Vagina (tissue), 2 donors: ENCODE results near the gene MYO1D. TPM values are rescaled to one million over a fixed set of nuclear protein-coding genes. Genes with fewer than 3 reads are reported as not detected.

Source experiments
- DNase-seq, 2 donors: peaks; one replicate each; pipeline ENCODE4 v3.0.0-alpha.2; 2017; ENCODE audit errors: extremely low spot score in 2 of 2
- H3K27ac ChIP-seq: fragments of 200-600 bp; sonication (generic); one replicate; pipeline ENCODE4 v1.5.1; 2019
- H3K27me3 ChIP-seq: fragments of 200-600 bp; sonication (generic); one replicate; pipeline ENCODE4 v1.5.1; 2019
- H3K36me3 ChIP-seq, 2 donors: fragments of 200-600 bp; sonication (generic); one replicate each; pipeline ENCODE4 v1.5.1; 2017 to 2019
- H3K4me1 ChIP-seq: fragments of 200-600 bp; sonication (generic); one replicate; pipeline ENCODE4 v1.5.1; 2019
- H3K4me3 ChIP-seq, 2 donors: fragments of 200-600 bp; sonication (generic); 1 replicate in 1 of 2; 2 replicates in 1 of 2; pipeline ENCODE4 v1.5.1; 2016 to 2019
- H3K9me3 ChIP-seq: fragments of 200-600 bp; sonication (generic); one replicate; pipeline ENCODE4 v1.5.1; 2019
- CTCF ChIP-seq, 3 experiments: fragments of 450-650 bp in 2 of 3; fragments of 200-600 bp in 1 of 3; sonication (generic) in 1 of 3; IDR thresholded peaks; one replicate each; pipeline ENCODE4 v1.5.1; 2017 to 2019; ENCODE audit warnings: antibody characterized with exemption in 3 of 3, mild to moderate bottlenecking in 2 of 3, moderate library complexity in 2 of 3
- POLR2A ChIP-seq, 2 donors: fragments of 450-650 bp; IDR thresholded peaks; one replicate each; pipeline ENCODE4 v1.6.1; 2017; ENCODE audit warnings: antibody characterized with exemption in 2 of 2, mild to moderate bottlenecking in 2 of 2, moderate library complexity in 2 of 2
- POLR2AphosphoS5 ChIP-seq, 2 donors: sonication (generic); formaldehyde crosslinking; IDR thresholded peaks; one replicate each; pipeline ENCODE4 v1.9.0; 2017; ENCODE audit warnings: antibody characterized with exemption in 2 of 2, mild to moderate bottlenecking in 2 of 2, low read depth in 1 of 2; ENCODE audit not compliant: insufficient read depth in 1 of 2
- intact Hi-C: fragments of 100-400 bp; cut with DNase I; formaldehyde crosslinking; loops from one replicate; pipeline ENCODE4 v1.15.1; 2023
- total RNA-seq: library from RNA; depleted of rRNA; stranded (reverse); fragments of >200 nt; gene quantifications from one replicate; pipeline ENCODE4 v1.2.3, GENCODE V29; 2016

MYO1D gene
- total RNA-seq, 1 donor from 2014 or later = 44.7 TPM

- Histone ChIP-seq H3K9me3 (no peaks in the 10 kb centered on the region), H3K4me1 (peaks cover 17% of the 10 kb centered on the region), H3K36me3 (no peaks in the 10 kb centered on the region), H3K27me3 (no peaks in the 10 kb centered on the region), H3K27ac (no peak overlapping the region), H3K4me3 (no peak overlapping the region)
- intact Hi-C loops = no loop called here
- DNase-seq = no peak
- TF ChIP-seq CTCF (IDR thresholded peaks at IDR 0.05) (no peak), POLR2AphosphoS5 (IDR thresholded peaks at IDR 0.05; ENCODE audit: insufficient read depth in 1 of 2, low read depth in 1 of 2) (no peak), POLR2A (IDR thresholded peaks at IDR 0.05) (no peak)
Measured at GRCh38 chr17:32806646-32807045, 70.3 kb downstream of the MYO1D start.

DNA sequence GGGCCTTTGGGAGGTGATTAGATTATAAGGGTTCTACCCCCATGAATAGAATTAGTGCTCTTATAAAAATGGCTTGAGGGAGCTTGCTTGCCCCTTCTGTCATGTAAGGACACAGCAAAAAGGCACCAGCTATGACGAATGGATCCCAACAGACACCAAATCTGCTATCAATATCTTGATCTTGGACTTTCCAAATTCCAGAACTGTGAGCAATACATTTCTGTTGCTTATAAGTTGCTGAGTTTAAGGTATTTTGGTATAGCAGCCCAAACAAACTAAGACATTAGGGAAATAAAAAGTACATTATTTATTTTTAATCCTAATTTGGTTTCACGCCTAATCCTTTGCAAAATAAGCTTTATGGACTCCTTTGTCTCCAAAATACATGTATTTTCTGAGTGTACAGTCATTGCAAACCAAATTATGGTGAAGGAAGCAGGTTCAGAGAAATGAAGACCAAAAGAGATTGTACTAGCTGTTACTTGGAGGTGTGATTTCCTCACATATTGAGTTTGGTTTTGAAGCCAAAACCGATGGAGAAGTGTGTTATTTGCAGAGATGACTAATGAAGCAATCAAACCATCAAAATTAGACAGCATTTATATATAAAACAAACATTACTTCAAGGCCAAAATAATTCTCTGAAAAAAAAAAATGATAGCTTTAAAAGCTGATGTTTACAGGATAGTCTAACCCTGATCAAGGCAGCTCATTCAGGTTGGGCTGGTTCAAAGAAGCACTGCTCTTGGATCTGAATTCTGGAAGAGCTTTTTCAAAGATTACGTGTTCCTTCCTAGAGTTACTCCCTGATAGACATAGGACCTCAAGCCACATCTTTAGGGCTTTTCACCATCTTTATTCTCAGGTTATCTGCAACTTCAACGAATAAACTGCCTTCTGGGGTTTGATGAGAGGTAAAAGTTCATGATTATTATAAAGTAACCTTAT, 71.6 kb downstream of the MYO1D start:
- Histone ChIP-seq H3K27ac (no peak overlapping the region), H3K4me1 (peaks cover 17% of the 10 kb centered on the region), H3K4me3 (no peak overlapping the region), H3K27me3 (no peaks in the 10 kb centered on the region), H3K9me3 (no peaks in the 10 kb centered on the region), H3K36me3 (no peaks in the 10 kb centered on the region)
- intact Hi-C loops = no loop called here
- TF ChIP-seq POLR2AphosphoS5 (IDR thresholded peaks at IDR 0.05; ENCODE audit: insufficient read depth in 1 of 2, low read depth in 1 of 2) (no peak), CTCF (IDR thresholded peaks at IDR 0.05) (no peak), POLR2A (IDR thresholded peaks at IDR 0.05) (no peak)
- no peak for DNase-seq

GRCh38 chr17:32803544-32803943, 73.4 kb downstream of the MYO1D start:
- H3K4me3 ChIP-seq = no peak overlapping the region
- no peaks in the 10 kb centered on the region for H3K36me3 ChIP-seq
- no peaks in the 10 kb centered on the region for H3K27me3 ChIP-seq
- intact Hi-C loops = no loop called here
- TF ChIP-seq POLR2AphosphoS5 (IDR thresholded peaks at IDR 0.05; ENCODE audit: insufficient read depth in 1 of 2, low read depth in 1 of 2) (no peak), POLR2A (IDR thresholded peaks at IDR 0.05) (no peak), CTCF (IDR thresholded peaks at IDR 0.05) (no peak)
- H3K27ac ChIP-seq = no peak overlapping the region
- DNase-seq = no peak
- H3K4me1 ChIP-seq = peaks cover 17% of the 10 kb centered on the region
- no peaks in the 10 kb centered on the region for H3K9me3 ChIP-seq

DNA sequence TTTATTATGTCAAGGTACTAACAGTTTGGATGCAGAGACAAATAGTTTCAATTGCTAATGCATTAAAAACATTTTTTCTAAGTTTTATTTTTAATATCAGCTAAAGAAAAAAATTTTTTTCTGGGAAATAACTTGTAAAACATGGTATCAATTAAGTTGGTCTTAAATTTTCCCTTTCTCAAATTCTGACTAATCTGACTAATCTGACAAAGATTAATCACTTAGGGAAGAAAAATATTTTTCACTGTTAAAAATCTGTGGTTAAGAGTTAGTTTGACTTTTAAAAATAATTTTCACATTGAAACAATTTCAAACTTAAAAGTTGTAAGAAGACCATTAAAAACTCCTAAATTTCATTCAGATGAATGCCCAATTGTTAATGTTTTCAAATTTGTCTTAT, 74.6 kb downstream of the MYO1D start:
- Histone ChIP-seq H3K27me3 (no peaks in the 10 kb centered on the region), H3K27ac (no peak overlapping the region), H3K9me3 (no peaks in the 10 kb centered on the region), H3K4me3 (no peak overlapping the region), H3K4me1 (peaks cover 17% of the 10 kb centered on the region), H3K36me3 (no peaks in the 10 kb centered on the region)
- intact Hi-C loops = no loop called here
- TF ChIP-seq POLR2A (IDR thresholded peaks at IDR 0.05) (no peak), CTCF (IDR thresholded peaks at IDR 0.05) (no peak), POLR2AphosphoS5 (IDR thresholded peaks at IDR 0.05; ENCODE audit: insufficient read depth in 1 of 2, low read depth in 1 of 2) (no peak)
- no peak for DNase-seq

- Histone ChIP-seq H3K27me3 (no peaks in the 10 kb centered on the region), H3K27ac (no peak overlapping the region), H3K36me3 (no peaks in the 10 kb centered on the region), H3K9me3 (no peaks in the 10 kb centered on the region), H3K4me1 (peaks cover 17% of the 10 kb centered on the region), H3K4me3 (no peak overlapping the region)
- intact Hi-C loops = no loop called here
- DNase-seq = no peak
- TF ChIP-seq POLR2A (IDR thresholded peaks at IDR 0.05) (no peak), POLR2AphosphoS5 (IDR thresholded peaks at IDR 0.05; ENCODE audit: insufficient read depth in 1 of 2, low read depth in 1 of 2) (no peak), CTCF (IDR thresholded peaks at IDR 0.05) (no peak)
Measured at GRCh38 chr17:32801641-32802040, 75.3 kb downstream of the MYO1D start.
